Sigmoid colon (tissue), 4 donors: ENCODE data around the gene ANGEL2.

Experiments
- EP300 ChIP-seq, 4 donors: sonication (generic); formaldehyde crosslinking; IDR thresholded peaks; one replicate each; pipeline ENCODE4 v1.6.1; 2017; ENCODE audit warnings: antibody characterized with exemption in 4 of 4
- TF ChIP-seq, protein P1 (sequence below), 4 experiments: fragments of 450-650 bp in 3 of 4; fragments of 200-600 bp in 1 of 4; IDR thresholded peaks; one replicate each; pipeline ENCODE4 v1.5.1; 2016 to 2019; ENCODE audit warnings: antibody characterized with exemption in 4 of 4, mild to moderate bottlenecking in 3 of 4, moderate library complexity in 2 of 4

DNA sequence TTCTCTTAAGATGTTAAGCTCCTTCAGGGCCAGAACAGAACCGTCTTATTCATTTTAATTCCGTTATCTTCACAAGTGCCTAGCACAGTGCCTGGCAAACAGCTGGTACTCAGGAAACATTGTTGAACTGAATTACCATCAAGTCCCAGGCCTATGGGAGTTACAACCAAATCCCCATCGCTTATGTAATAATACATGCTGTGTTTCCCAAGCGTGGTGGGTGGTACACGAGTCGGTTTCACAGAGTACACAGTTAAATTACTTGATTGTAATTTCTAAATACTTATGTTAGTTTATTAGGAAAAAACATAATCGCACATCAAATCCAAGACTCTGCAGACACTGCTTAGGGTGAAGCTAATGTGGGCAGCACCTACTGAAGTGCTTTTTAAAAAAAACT lies 1.0 kb downstream of the ANGEL2 start:
- TF ChIP-seq, protein P1, sequence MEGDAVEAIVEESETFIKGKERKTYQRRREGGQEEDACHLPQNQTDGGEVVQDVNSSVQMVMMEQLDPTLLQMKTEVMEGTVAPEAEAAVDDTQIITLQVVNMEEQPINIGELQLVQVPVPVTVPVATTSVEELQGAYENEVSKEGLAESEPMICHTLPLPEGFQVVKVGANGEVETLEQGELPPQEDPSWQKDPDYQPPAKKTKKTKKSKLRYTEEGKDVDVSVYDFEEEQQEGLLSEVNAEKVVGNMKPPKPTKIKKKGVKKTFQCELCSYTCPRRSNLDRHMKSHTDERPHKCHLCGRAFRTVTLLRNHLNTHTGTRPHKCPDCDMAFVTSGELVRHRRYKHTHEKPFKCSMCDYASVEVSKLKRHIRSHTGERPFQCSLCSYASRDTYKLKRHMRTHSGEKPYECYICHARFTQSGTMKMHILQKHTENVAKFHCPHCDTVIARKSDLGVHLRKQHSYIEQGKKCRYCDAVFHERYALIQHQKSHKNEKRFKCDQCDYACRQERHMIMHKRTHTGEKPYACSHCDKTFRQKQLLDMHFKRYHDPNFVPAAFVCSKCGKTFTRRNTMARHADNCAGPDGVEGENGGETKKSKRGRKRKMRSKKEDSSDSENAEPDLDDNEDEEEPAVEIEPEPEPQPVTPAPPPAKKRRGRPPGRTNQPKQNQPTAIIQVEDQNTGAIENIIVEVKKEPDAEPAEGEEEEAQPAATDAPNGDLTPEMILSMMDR (IDR thresholded peaks at IDR 0.05): no peak
- TF ChIP-seq EP300 (IDR thresholded peaks at IDR 0.05): no peak
